GM19372 (cell line): ENCODE data around the gene THEMIS.

Source experiments
- ATAC-seq: cut with Tn5 transposase; IDR thresholded peaks from one replicate; pipeline ENCODE4 v1.9.1; 2021; ENCODE audit warnings: mild to moderate bottlenecking, low read depth, moderate library complexity; ENCODE audit not compliant: unreplicated experiment

THEMIS gene

DNA sequence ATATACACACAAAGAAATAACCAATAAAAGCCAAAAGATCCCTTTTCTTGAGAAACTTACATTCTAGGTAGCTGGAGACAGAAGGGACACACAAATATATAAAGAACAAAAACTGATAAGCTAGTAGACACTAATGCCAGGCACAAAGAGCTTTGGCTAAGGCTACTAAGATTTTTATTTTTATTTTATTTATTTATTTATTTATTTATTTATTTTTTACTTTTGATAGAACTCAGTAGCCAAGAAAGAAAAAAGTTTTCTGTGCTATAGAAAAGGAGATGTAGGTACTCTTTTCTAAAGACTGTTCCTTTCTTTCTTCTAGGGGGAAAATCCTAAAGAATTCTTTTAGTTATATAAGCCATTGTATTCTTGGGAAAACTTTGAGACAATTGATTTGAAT, 34.1 kb downstream of the THEMIS start:
- no peak for ATAC-seq

GRCh38 chr6:127865108-127865507, 35.8 kb downstream of the THEMIS start:
- no peak for ATAC-seq

DNA sequence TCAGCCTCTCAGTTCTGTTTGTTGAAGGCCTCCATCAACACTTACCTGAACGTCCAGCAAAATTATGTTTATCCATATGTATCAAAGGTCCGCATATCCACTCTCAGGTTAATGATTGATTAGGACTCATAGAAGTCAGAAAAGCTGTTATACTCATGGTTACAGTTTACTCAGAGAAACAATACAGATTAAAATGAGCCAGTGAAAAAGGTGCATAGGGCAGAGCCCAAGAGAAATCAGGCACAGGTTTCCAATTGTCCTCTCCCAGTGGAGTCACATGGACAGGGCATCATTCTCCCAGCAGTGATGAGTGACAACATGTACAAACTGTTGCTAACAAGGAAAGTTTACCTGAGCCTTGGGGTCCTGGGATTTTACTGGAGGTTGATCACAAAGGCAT, 36.2 kb downstream of the THEMIS start:
- no peak for ATAC-seq

- ATAC-seq, result no peak
Measured at GRCh38 chr6:127860723-127861122, 40.1 kb downstream of the THEMIS start.

DNA sequence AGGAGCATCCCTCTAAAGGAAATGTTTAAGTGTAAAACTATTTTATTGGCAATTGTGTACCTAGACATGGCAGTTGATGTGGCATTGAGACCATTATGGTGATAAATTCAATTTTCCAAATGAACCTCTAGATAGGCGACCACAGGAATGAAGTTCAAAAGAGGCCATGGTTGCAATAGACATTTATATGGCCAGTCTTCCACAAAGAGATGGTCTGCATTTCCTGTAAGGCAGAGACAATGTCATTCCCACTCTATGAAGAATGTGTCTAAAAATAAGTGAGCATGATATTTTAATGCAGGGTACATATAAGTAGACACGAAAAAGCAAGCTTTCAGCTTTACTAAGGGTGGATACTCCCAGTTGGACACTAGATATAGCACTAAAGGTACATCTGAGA, 40.9 kb downstream of the THEMIS start:
- no peak for ATAC-seq

GRCh38 chr6:127858727-127859391, 42.0 kb downstream of the THEMIS start:
- no peak for ATAC-seq

DNA sequence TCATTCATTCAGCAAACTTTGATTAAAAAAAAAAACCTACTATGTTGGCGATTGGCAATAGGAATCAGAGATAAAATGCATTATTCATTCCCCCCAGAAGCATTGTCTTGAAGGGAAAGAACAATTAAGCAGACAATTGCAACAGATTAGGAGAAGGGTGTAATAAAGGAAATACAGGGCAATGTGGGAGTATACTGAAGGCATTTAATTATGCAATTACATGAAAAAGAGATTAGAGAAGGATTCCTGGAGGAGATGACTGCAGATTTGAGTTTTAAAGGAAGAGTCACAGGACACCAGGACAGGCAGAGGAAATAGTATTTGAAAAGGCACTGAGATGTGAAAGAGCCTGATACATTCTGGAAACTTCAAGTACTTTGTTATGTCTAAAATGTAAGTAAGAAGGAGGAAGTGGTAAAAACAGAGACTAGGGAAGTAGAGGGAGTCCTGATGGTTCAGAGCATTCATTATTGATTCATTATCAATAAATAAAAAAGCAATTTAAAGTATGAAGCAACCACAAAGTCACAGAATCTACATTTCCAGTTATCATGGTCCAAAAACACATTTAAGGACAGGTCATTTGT, 43.7 kb downstream of the THEMIS start:
- no peak for ATAC-seq

GRCh38 chr6:127855542-127856159, 45.2 kb downstream of the THEMIS start:
- ATAC-seq, result no peak

GRCh38 chr6:127854009-127854408, 46.8 kb downstream of the THEMIS start:
- ATAC-seq, result no peak

DNA sequence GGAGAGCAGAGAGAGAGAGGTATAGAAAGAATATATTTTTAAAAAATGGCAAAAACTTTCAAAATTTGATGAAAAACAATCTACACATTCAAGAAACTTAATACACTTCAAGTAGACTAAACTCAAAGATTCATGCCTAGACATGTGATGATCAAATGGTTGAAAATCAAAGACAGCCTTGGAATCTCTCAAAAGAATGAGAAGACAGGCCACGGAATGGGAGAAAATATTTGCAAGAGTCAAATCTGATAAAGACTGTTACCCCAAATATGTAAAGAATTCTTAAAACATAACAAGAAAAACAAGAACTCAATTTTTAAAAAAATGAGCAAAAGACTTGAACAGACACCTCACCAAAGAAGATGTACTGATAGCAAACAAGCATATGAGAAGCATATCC, 49.7 kb downstream of the THEMIS start:
- no peak for ATAC-seq

GRCh38 chr6:127845242-127845641, 55.6 kb downstream of the THEMIS start:
- no peak for ATAC-seq

DNA sequence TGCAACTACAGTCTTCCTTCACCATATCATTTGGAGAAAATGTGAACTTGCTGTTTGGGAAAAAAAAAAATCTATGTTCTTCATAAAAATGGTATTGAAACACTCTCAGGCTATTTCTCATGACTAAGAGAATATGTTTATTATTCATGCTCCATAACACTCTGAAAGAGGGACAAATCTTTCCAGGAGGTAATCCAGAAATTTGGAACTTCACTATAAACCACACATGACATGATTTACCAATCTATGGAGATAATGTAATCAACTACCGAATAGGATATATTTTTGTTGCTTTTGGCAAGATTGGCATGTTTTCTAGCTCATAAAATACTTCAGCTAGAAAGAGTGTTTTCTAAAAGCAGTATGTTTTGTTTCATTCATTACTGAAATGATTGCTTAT, 56.3 kb downstream of the THEMIS start:
- ATAC-seq, result no peak

GRCh38 chr6:127843582-127843981, 57.3 kb downstream of the THEMIS start:
- no peak for ATAC-seq

DNA sequence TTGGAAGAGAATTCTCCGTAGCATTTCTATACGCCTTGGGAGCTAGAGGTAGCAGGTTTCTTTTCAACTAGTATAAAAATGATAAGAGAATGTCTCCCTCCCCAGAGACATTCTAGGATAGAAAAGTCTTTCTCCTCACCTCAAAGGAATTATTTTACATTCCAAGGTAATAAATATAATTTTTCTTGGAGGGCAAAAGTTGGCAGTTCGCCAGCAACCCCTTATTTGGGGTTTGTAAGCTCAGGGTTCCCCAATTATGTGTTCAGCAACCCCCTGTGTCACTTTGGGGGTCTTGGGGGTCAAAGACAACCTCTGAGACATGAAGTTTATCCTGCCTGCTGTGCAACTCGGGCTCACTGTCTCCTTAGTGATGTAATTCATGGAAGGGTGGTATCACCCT, 58.3 kb downstream of the THEMIS start:
- no peak for ATAC-seq

DNA sequence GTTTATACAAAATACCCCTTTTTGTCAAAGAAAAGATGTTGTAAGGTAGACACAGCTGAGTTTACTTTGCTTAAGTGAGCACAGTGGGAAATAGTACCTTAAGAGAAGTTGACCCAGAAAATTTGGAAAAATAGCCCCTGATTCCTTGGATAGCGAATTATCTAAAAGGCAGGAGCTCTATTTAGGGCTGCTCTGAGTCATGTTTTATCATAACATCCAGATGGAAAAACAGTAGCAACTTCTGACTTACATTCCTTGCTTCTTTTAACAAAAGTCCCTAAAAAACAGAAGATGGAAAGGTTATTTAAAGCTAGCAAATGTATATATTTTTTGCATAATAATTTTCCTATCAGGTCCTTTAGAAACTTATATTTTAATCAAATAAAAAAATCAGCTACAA, 59.0 kb downstream of the THEMIS start:
- no peak for ATAC-seq

DNA sequence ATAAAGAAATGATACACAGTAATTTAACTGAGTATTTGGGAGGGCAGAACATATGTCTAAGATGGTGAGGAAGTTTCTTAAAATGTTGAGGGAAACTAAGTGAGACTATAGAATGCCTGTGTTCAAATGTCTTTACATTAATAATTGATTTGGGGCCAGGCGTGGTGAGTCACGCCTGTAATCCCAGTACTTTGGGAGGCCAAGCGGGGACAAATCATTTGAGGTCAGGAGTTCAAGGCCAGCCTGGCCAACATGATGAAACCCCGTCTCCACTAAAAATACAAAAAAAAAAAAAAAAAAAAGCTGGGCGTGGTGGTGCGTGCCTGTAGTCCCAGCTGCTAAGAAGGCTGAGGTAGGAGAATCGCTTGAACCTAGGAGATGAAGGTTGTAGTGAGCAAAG, 66.7 kb downstream of the THEMIS start:
- no peak for ATAC-seq

- ATAC-seq, result no peak
Measured at GRCh38 chr6:127833336-127833735, 67.5 kb downstream of the THEMIS start.

DNA sequence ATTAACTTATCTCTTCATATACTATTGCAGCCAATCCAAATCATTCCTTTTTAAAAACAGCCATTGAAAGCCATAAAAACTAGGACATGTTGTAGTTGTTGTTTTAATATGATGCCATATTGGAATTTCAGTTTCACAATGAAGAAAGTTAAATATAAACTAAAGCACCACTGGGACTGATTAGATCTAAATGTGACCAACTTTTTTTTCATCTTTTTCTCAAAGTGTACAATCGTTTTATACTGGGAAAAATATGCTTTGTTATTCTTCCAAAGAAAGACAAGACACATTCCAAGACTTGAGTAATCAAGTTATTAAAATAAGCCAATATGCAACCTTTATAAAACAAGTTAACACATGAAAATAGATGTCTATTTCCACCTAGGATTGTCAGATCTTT, 68.5 kb downstream of the THEMIS start:
- ATAC-seq, result no peak

DNA sequence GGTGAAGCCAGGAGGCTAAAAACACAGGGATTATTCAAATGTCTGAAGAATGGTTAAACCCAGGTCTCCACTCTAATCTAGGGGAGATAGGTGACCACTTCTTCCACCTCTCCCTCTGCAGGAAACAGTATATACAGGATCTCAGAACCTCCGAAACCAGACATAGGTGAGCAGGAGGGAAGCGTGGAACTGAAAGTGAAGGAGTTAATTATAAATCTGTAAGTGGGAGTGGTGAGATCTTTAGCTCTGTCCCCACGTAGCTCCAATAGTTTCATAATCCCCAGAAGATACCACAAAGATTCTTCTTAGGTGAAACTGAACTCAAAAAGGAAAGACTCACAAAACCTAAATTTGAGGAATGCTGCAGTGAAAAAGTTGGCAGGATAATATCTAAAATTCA, 76.8 kb downstream of the THEMIS start:
- no peak for ATAC-seq

- ATAC-seq, result no peak
Measured at GRCh38 chr6:127821431-127821830, 79.4 kb downstream of the THEMIS start.

DNA sequence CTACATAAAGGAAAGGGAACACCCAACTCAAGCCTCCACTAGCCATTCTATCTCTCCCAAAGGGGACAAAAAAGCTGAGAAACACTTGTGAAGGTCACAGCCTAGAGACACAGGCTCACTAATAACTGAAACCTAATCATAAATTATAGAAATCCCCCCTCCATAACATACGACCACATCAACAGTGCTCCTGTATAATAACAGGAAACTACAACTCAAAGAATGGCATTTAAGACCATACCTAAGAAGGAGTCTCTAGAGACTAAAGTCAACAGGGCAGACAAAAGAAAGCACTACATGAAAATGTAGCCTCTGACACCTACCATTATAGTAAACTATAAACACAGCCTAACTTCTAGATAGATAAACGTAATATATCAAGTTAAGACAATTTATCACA, 82.7 kb downstream of the THEMIS start:
- ATAC-seq, result no peak

DNA sequence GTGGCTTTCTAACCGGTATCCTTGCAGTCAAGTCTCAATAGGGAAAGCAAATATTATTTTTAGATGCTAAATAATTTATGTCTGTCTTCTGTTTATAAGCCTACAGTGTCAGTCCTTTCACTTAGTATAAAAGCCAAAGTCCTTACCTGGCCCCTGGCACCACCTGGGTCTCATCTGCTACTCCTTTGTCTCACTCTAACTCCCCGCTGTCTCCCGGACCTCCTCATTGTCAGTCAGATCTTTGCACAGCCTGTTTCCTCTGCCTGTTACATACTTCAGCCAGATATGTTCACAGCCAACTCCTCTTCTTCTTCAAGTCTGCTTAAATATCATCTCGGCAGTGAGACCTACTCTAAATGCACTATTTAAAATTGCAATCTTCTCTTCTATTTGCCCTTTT, 84.2 kb downstream of the THEMIS start:
- ATAC-seq, result no peak
